PFSK-1 (cell line): ENCODE measurements around the gene SYF2.

ENCODE experiments used
- FOXP2 ChIP-seq: optimal IDR thresholded peaks from 2 replicates; pipeline ENCODE3; 2011; ENCODE audit warnings: borderline replicate concordance, control low read depth, inconsistent platforms; ENCODE audit not compliant: insufficient read depth; ENCODE audit errors: extremely low read length, extremely low read depth
- POLR2AphosphoS5 ChIP-seq: IDR thresholded peaks from 2 replicates; pipeline ENCODE4 v1.6.1; 2012; ENCODE audit warnings: low read depth, mild to moderate bottlenecking, control low read depth, low read length, moderate library complexity
- SIN3A ChIP-seq: IDR thresholded peaks from 2 replicates; pipeline ENCODE4 v1.6.1; 2012; ENCODE audit warnings: mild to moderate bottlenecking, low read length, moderate library complexity, borderline replicate concordance; ENCODE audit not compliant: insufficient read depth
- TAF1 ChIP-seq: IDR thresholded peaks from 2 replicates; pipeline ENCODE4 v1.6.1; 2012; ENCODE audit warnings: low read length, control low read depth, borderline replicate concordance; ENCODE audit not compliant: insufficient read depth
- TF ChIP-seq, protein P1 (sequence below), 2 experiments: IDR thresholded peaks; 2 replicates each; pipeline versions ENCODE4 v1.6.1 to v1.8.0; 2011 to 2012; ENCODE audit warnings: low read depth in 2 of 2, low read length in 2 of 2, control low read depth in 1 of 2, inconsistent platforms in 1 of 2, mild to moderate bottlenecking in 1 of 2, moderate library complexity in 1 of 2; ENCODE audit not compliant: insufficient read depth in 1 of 2

The SYF2 gene

DNA sequence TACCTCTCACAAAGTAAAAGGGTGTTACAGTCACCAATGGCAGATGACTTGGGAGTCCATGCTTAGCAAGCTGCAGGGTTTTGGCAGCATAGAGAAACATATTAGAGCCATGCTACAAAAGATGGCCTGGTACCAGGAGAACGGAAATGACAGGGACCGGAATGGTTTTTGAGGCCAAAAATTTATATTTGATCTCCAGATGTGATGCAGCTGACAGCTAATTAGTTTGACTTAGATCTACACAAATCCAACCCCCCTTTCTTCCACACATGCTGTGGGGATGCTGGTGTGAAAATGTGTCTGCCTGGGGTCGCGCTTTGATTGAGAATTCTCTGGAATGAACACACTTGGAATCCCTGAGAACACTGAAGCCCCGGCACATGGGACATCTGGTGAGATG, 26.5 kb downstream of the SYF2 start:
- TF ChIP-seq TAF1 (no peak), POLR2AphosphoS5 (no peak), SIN3A (no peak), FOXP2 (no peak)
- TF ChIP-seq, protein P1, sequence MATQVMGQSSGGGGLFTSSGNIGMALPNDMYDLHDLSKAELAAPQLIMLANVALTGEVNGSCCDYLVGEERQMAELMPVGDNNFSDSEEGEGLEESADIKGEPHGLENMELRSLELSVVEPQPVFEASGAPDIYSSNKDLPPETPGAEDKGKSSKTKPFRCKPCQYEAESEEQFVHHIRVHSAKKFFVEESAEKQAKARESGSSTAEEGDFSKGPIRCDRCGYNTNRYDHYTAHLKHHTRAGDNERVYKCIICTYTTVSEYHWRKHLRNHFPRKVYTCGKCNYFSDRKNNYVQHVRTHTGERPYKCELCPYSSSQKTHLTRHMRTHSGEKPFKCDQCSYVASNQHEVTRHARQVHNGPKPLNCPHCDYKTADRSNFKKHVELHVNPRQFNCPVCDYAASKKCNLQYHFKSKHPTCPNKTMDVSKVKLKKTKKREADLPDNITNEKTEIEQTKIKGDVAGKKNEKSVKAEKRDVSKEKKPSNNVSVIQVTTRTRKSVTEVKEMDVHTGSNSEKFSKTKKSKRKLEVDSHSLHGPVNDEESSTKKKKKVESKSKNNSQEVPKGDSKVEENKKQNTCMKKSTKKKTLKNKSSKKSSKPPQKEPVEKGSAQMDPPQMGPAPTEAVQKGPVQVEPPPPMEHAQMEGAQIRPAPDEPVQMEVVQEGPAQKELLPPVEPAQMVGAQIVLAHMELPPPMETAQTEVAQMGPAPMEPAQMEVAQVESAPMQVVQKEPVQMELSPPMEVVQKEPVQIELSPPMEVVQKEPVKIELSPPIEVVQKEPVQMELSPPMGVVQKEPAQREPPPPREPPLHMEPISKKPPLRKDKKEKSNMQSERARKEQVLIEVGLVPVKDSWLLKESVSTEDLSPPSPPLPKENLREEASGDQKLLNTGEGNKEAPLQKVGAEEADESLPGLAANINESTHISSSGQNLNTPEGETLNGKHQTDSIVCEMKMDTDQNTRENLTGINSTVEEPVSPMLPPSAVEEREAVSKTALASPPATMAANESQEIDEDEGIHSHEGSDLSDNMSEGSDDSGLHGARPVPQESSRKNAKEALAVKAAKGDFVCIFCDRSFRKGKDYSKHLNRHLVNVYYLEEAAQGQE (IDR thresholded peaks at IDR 0.05; ENCODE audit: insufficient read depth in 1 of 2, low read depth in 2 of 2, low read length in 2 of 2): no peak

DNA sequence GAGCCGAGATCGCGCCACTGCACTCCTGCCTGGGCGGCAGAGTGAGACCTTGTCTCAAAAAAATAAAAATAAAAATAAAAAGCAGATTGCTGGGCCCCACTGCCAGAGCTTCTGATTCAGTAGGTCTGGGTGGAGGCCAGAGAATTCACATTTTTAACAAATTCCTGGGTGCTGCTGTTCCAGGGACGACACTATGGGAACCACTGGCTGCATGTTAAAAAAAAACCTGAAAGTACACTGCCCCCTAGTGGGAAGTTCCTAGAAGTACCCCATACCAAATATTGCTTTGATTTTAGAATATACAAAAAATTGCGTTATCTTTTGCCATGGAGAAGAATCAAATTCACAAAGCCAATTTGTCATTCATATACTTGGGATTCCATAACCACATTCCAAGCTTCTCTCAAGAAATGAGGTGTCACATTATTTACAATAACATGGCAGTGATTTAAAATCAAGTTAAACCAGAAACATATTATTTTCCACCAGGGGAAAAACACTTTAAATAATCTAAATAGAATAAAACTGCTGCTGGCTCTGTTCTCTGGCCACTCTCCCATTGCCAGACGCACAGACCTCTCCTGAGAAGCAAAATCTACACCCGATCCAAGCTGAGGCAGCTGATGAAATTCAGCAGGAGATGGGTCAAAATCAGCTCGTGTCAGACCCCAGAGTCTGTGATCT, 27.4 kb downstream of the SYF2 start:
- TF ChIP-seq, protein P1 (IDR thresholded peaks at IDR 0.05; ENCODE audit: insufficient read depth in 1 of 2, low read depth in 2 of 2, low read length in 2 of 2): no peak
- TF ChIP-seq TAF1 (no peak), FOXP2 (no peak), POLR2AphosphoS5 (no peak), SIN3A (no peak)

DNA sequence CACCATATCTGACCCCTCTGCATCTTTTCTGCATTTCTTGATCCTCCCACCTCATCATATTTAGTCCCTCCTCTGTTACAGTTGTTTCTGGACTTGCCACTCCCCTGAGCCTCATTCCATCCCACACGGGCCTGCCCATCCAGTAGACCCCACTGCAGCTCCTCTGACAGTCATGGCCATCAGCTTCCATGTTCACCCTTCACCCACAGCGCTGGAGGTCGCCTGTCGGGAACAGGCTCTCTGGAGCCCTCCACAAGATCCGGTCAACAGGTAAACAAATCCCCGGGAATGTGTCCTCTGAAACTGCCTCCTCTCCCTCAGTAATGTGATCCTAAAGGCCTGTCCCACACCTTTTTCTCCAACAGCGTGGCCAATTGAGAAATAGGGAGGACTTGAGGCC, 31.3 kb downstream of the SYF2 start:
- TF ChIP-seq, protein P1 (IDR thresholded peaks at IDR 0.05; ENCODE audit: insufficient read depth in 1 of 2, low read depth in 2 of 2, low read length in 2 of 2): no peak
- TF ChIP-seq POLR2AphosphoS5 (no peak), TAF1 (no peak), SIN3A (no peak), FOXP2 (no peak)

DNA sequence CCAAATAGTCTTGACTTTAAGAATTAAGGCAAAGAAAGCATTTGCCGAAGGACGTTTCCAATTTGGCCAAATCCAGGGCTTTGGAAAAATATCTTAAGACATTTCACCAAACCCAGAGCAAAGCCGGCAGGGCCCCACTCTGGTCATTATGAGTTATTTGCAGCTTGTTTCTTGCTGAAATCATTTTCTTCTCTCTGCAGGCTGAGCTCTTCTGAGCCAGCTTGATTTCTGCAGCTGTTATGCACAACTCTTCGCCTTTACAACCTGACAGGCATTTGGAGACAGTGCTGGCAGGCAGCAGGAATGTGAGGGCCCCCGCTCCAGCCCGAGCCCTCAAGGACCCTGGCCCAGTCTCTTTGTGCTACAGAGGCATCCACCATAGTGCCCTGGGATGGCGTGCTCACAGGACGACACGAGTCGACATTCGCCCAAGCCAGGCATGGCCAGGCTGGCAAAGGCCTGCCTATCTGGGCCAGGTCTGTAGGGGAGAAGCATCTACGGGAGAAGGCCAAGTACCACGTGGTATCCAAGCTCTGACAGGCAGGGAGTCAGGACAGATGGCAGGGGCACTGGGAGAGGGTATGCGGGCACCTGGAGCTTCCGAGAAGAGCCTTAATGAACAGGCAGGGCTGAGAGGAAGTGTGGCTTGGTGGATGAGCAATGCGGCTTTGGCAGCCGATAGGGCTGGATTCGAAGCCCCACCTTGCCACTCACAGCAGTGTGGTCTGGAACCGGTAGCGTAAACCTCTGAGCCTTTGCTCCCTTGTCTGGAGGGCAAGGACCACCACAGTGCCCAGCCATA, 32.3 kb downstream of the SYF2 start:
- TF ChIP-seq POLR2AphosphoS5 (no peak), TAF1 (no peak), SIN3A (no peak), FOXP2 (no peak)
- TF ChIP-seq, protein P1 (IDR thresholded peaks at IDR 0.05; ENCODE audit: insufficient read depth in 1 of 2, low read depth in 2 of 2, low read length in 2 of 2): no peak
